Smooth muscle cell (in vitro differentiated cells): Measurements from ENCODE around the gene ESRRG. TPM values are rescaled to one million over a fixed set of nuclear protein-coding genes. Genes with fewer than 3 reads are reported as not detected.

Experiments used
- DNase-seq: peaks from one replicate; lab custom pipeline; 2025; ENCODE audit not compliant: unreplicated experiment; lab: John Stamatoyannopoulos, UW
- H2AFZ ChIP-seq: fragments of 200-600 bp; sonication (generic); 2 replicates; pipeline ENCODE4 v1.6.0; 2016; ENCODE audit warnings: antibody characterized with exemption, low read depth, mild to moderate bottlenecking
- H3F3A ChIP-seq: fragments of 200-600 bp; sonication (generic); 2 replicates; pipeline ENCODE4 v1.6.0; 2017; ENCODE audit warnings: antibody characterized with exemption, low read depth
- H3K27ac ChIP-seq: fragments of 200-600 bp; sonication (generic); 2 replicates; pipeline ENCODE4 v1.5.1; 2016; ENCODE audit warnings: low read depth, mild to moderate bottlenecking
- H3K27me3 ChIP-seq: fragments of 200-600 bp; sonication (generic); 2 replicates; pipeline ENCODE4 v1.6.1; 2016; ENCODE audit warnings: low read depth, mild to moderate bottlenecking
- H3K36me3 ChIP-seq: fragments of 200-600 bp; sonication (generic); 2 replicates; pipeline ENCODE4 v1.5.1; 2016; ENCODE audit warnings: low read depth
- H3K4me1 ChIP-seq: fragments of 200-600 bp; sonication (generic); 2 replicates; pipeline ENCODE4 v1.5.1; 2016; ENCODE audit warnings: low read depth
- H3K4me2 ChIP-seq: fragments of 200-600 bp; sonication (generic); 2 replicates; pipeline ENCODE4 v1.6.0; 2016; ENCODE audit warnings: mild to moderate bottlenecking
- H3K4me3 ChIP-seq: fragments of 200-600 bp; sonication (generic); 2 replicates; pipeline ENCODE4 v1.5.1; 2016; ENCODE audit warnings: mild to moderate bottlenecking
- H3K79me2 ChIP-seq: fragments of 200-600 bp; sonication (generic); 2 replicates; pipeline ENCODE4 v1.6.0; 2016; ENCODE audit warnings: low read depth, mild to moderate bottlenecking
- H3K9ac ChIP-seq: fragments of 200-600 bp; sonication (generic); 2 replicates; pipeline ENCODE4 v1.6.0; 2016; ENCODE audit warnings: low read depth
- H3K9me3 ChIP-seq: fragments of 200-600 bp; sonication (generic); replicated peaks from 2 replicates; pipeline ENCODE4 v1.5.1; 2016; ENCODE audit warnings: low read depth
- H4K20me1 ChIP-seq: fragments of 200-600 bp; sonication (generic); 2 replicates; pipeline ENCODE4 v1.6.0; 2016; ENCODE audit warnings: low read depth
- CTCF ChIP-seq: fragments of 200-600 bp; sonication (generic); IDR thresholded peaks from 2 replicates; pipeline ENCODE4 v1.5.1; 2017; ENCODE audit warnings: borderline replicate concordance, mild to moderate bottlenecking, antibody characterized with exemption; ENCODE audit not compliant: insufficient read depth, poor library complexity, severe bottlenecking
- WGBS: methylation state at CpG from one replicate; pipeline ENCODE4 v1.1.7; 2016; ENCODE audit warnings: low lambda C conversion rate; 5-methylcytosine and 5-hydroxymethylcytosine counted together
- polyA plus RNA-seq: library from polyadenylated mRNA; unstranded; fragments of >200 nt; fragmentation: Nextera tagmentation; extraction: Ambion mirVana; gene quantifications from 2 replicates; pipeline ENCODE4 v1.2.1, GENCODE V29; 2016
- total RNA-seq: library from RNA; depleted of rRNA; stranded (reverse); fragments of >200 nt; gene quantifications from 2 replicates; pipeline ENCODE4 v1.2.3, GENCODE V29; 2014

The ESRRG gene
- total and polyA plus RNA-seq, 2 experiments from 2014 or later: 0.26 TPM; not detected in 1

GRCh38 chr1:216626394-216627067, 96.7 kb downstream of the ESRRG start:
- Histone ChIP-seq H3K9me3 (no peaks in the 10 kb centered on the region), H3F3A (no peaks in the 10 kb centered on the region), H3K27me3 (peaks cover 3% of the 10 kb centered on the region), H3K4me1 (no peaks in the 10 kb centered on the region), H4K20me1 (no peaks in the 10 kb centered on the region), H3K4me3 (no peak overlapping the region), H3K27ac (no peak overlapping the region), H3K9ac (no peak overlapping the region), H3K4me2 (no peak overlapping the region), H3K79me2 (no peaks in the 10 kb centered on the region), H2AFZ (no peak overlapping the region), H3K36me3 (no peaks in the 10 kb centered on the region)
- no peak for TF ChIP-seq CTCF
- WGBS: 69% methylated on average over 6 of the region's 6 CpGs
- DNase-seq: no peak

- no peak for DNase-seq
- no peak for TF ChIP-seq CTCF
- H2AFZ ChIP-seq: no peak overlapping the region
- H3K9ac ChIP-seq: no peak overlapping the region
- no peaks in the 10 kb centered on the region for H3F3A ChIP-seq
- no peaks in the 10 kb centered on the region for H4K20me1 ChIP-seq
- H3K4me1 ChIP-seq: peaks cover 1% of the 10 kb centered on the region
- peaks cover 8% of the 10 kb centered on the region for H3K27me3 ChIP-seq
- H3K9me3 ChIP-seq: no peaks in the 10 kb centered on the region
- H3K4me3 ChIP-seq: no peak overlapping the region
- H3K79me2 ChIP-seq: no peaks in the 10 kb centered on the region
- H3K36me3 ChIP-seq: no peaks in the 10 kb centered on the region
- H3K27ac ChIP-seq: no peak overlapping the region
- no peak overlapping the region for H3K4me2 ChIP-seq
These were observed 101.7 kb downstream of the ESRRG start for GRCh38 chr1:216621536-216621935.

GRCh38 chr1:216617081-216617875, 106.0 kb downstream of the ESRRG start:
- Histone ChIP-seq H3K9me3 (no peaks in the 10 kb centered on the region), H3K27me3 (peaks cover 5% of the 10 kb centered on the region), H3K79me2 (no peaks in the 10 kb centered on the region), H3K36me3 (no peaks in the 10 kb centered on the region), H3K9ac (no peak overlapping the region), H2AFZ (no peak overlapping the region), H4K20me1 (no peaks in the 10 kb centered on the region), H3K27ac (no peak overlapping the region), H3K4me3 (no peak overlapping the region), H3K4me2 (no peak overlapping the region), H3F3A (no peaks in the 10 kb centered on the region), H3K4me1 (peaks cover 5% of the 10 kb centered on the region)
- no peak for DNase-seq
- TF ChIP-seq CTCF: no peak
- 60% methylated on average over 5 of the region's 5 CpGs for WGBS
